RWPE2 (cell line): ENCODE measurements around the gene UPK3BL2.
"Not testable (repeated sequence)": the region's sequence is repeated elsewhere in the genome, so short reads cannot be mapped to it uniquely, and the experiment has no call there.

Experiments
- ATAC-seq: fragments of 200-7000 bp; cut with Tn5 transposase; 3 replicates; pipeline ENCODE4 v1.9.1; 2021; ENCODE audit warnings: low read depth
- DNase-seq: peaks from one replicate; pipeline ENCODE4 v3.0.0-alpha.2; 2020; ENCODE audit warnings: low spot score
- H3K27ac ChIP-seq: fragments of 450-650 bp; 2 replicates; pipeline ENCODE4 v1.5.1; 2017; ENCODE audit warnings: mild to moderate bottlenecking; ENCODE audit not compliant: poor library complexity, severe bottlenecking
- H3K27me3 ChIP-seq: fragments of 250-450 bp; sonication (Bioruptor Pico); 2 replicates; pipeline ENCODE4 v1.5.1; 2021; ENCODE audit warnings: mild to moderate bottlenecking, moderate library complexity; ENCODE audit not compliant: insufficient read depth, poor library complexity, severe bottlenecking
- H3K36me3 ChIP-seq: fragments of 250-450 bp; sonication (Bioruptor Pico); 2 replicates; pipeline ENCODE4 v1.5.1; 2020; ENCODE audit warnings: low read depth, mild to moderate bottlenecking, moderate library complexity
- H3K4me1 ChIP-seq: fragments of 250-450 bp; sonication (Bioruptor Pico); 2 replicates; pipeline ENCODE4 v1.5.1; 2021; ENCODE audit warnings: mild to moderate bottlenecking, moderate library complexity; ENCODE audit not compliant: insufficient read depth, poor library complexity, severe bottlenecking
- H3K4me3 ChIP-seq: fragments of 250-450 bp; sonication (Bioruptor Pico); 2 replicates; pipeline ENCODE4 v1.5.1; 2021; ENCODE audit warnings: mild to moderate bottlenecking, moderate library complexity; ENCODE audit not compliant: severe bottlenecking
- H3K9me3 ChIP-seq: fragments of 250-450 bp; sonication (Bioruptor Pico); 2 replicates; pipeline ENCODE4 v1.5.1; 2021; ENCODE audit warnings: mild to moderate bottlenecking, moderate library complexity; ENCODE audit not compliant: severe bottlenecking
- TF ChIP-seq, protein P1 (sequence below): fragments of 450-650 bp; IDR thresholded peaks from one replicate; pipeline ENCODE4 v1.5.1; 2017; ENCODE audit warnings: mild to moderate bottlenecking, moderate library complexity; ENCODE audit not compliant: poor library complexity, severe bottlenecking

The UPK3BL2 gene

DNA sequence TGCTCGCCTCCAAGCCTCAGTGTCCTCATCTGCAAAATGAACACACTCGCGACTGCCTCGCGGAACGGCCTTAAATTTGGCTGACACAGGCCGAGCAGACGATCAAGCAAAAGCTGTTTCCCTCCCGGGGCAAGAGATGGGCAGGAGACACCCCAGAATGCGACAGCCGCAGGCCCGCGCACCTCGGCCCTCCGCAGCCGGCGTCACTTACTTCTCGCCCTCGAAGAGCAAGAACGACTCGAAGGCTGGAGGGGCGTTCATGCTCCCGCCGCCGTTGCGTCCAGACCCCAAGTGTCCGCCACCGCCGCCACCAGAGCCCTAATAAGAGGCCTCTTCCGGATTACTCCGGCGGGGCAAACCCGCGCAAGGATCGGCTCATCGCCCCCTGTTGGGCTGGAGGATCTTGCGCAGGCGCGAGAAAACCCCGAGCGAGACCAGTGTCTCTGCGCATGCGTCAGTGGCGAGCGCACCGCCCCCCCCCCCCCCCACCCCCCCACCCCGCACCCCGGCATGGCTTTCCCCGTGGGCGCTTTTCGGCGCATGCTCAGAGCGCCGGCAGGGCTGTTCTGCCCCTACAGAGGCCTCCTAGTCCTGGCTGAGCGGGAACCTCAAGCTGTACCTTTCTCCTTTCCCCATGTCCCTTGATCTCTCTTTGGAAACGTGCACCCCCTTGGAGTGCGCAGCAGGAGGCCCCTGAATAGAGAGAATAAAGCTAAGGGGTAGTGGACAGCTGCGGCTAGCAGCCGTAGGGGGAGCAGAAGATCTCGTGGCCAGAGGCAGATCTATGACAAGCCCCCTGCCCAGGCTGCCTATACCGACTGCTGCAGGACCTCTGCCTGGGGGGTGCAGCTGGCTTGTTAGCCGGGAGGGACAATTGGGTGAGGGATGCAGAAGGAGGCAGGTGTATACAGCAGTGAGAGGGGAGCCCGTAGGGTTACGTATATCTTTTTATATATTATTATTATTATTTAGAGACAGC lies 29.1 kb upstream of the UPK3BL2 start, which contains the start of gene POLR2J3:
Gene POLR2J3, minus strand, starts transcription at position 323 of the 979 bp plus-strand sequence. Its CDS starts 62 bp downstream, at position 261.
- H3K27ac ChIP-seq, H3K4me1 ChIP-seq, H3K36me3 ChIP-seq, H3K27me3 ChIP-seq, H3K9me3 ChIP-seq: not testable (repeated sequence)
- peak; percentile 83 for DNase-seq
- peak within 1 kb of the TSS; percentile 85 for H3K4me3 ChIP-seq
- TF ChIP-seq, protein P1, sequence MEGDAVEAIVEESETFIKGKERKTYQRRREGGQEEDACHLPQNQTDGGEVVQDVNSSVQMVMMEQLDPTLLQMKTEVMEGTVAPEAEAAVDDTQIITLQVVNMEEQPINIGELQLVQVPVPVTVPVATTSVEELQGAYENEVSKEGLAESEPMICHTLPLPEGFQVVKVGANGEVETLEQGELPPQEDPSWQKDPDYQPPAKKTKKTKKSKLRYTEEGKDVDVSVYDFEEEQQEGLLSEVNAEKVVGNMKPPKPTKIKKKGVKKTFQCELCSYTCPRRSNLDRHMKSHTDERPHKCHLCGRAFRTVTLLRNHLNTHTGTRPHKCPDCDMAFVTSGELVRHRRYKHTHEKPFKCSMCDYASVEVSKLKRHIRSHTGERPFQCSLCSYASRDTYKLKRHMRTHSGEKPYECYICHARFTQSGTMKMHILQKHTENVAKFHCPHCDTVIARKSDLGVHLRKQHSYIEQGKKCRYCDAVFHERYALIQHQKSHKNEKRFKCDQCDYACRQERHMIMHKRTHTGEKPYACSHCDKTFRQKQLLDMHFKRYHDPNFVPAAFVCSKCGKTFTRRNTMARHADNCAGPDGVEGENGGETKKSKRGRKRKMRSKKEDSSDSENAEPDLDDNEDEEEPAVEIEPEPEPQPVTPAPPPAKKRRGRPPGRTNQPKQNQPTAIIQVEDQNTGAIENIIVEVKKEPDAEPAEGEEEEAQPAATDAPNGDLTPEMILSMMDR, result peak; percentile 29
- peak; percentile 87 for ATAC-seq

DNA sequence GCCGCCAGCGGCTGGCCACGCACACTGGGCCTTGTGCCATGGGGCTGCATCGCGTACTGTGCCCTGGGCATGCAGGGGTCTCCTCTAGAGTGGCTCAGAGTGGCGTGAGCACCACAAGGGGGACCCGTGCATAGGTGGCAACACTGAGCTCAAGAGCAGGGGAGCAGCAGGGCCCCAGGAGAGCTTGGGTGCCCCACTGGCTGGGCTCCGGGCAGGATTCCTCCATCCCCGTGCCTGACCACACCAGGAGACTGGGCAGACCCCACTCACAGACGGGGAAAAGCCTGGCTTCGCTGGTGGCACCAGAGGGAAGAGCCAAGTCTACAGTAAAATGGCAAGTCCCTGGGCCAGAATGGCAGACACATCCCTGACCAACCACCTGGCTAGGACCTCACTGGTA lies 25.1 kb upstream of the UPK3BL2 start:
- not testable (repeated sequence) for H3K27ac ChIP-seq, H3K9me3 ChIP-seq, H3K27me3 ChIP-seq, H3K4me3 ChIP-seq, DNase-seq, ATAC-seq, H3K4me1 ChIP-seq, H3K36me3 ChIP-seq

DNA sequence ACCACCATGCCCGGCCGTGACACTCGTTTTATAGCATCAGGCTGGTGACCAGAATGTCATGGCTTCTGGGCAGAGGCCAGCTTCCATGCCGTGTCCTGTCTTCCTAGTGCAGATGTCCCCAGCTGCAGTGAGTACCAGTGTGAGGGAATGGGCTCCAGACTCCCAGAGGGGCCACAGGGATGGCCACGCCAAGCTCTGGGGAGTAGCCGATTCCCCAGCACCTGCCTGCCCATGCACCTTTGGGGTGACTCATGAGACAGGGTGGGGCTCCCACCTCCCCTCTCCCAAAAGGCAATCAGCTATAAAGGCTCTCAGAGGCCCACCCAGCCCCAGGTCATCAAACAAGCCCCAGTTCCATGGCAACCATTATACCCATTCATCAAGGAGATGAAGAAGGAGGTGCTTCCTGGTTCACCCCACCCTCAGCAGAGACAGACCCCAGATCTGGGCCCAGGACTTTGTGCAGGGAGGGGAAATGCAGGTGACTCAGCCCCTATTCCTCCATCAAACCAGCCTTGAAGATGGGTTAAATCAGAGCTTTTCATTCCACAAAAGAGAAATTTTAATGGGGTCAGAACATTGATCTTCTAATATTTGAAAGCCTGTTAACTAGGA lies 7.4 kb upstream of the UPK3BL2 start, which contains the start of gene SPDYE2:
Gene SPDYE2, plus strand, starts transcription at position 419 of the 615 bp plus-strand sequence. CDS start 2,030 bp downstream, outside the sequence.
- H3K36me3 ChIP-seq, DNase-seq, H3K27me3 ChIP-seq, H3K4me1 ChIP-seq, H3K4me3 ChIP-seq, H3K27ac ChIP-seq, H3K9me3 ChIP-seq, ATAC-seq: not testable (repeated sequence)

DNA sequence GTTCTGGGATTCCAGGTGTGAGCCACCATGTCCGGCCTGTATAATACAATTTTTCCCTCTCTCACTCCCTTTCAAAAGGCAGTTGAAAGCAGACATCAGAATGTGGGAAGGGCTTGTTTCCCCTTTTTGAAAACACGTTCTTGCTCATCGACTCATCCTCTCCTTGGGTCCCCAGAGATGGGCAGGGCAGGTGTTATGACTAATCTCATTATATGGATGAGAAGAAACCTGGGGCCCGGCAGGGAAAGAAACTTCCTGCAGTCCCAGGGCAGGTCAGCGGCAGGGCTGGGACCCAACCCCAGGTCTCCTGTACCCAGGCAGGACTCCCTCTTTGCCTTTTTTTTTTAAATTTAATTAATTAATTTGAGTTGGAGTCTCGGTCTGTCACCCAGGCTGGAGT lies 2.9 kb upstream of the UPK3BL2 start:
- ATAC-seq, result peak; percentile 93
- not testable (repeated sequence) for H3K4me1 ChIP-seq, H3K36me3 ChIP-seq, H3K4me3 ChIP-seq, H3K9me3 ChIP-seq, H3K27ac ChIP-seq, H3K27me3 ChIP-seq
- peak; percentile 70 for DNase-seq

DNA sequence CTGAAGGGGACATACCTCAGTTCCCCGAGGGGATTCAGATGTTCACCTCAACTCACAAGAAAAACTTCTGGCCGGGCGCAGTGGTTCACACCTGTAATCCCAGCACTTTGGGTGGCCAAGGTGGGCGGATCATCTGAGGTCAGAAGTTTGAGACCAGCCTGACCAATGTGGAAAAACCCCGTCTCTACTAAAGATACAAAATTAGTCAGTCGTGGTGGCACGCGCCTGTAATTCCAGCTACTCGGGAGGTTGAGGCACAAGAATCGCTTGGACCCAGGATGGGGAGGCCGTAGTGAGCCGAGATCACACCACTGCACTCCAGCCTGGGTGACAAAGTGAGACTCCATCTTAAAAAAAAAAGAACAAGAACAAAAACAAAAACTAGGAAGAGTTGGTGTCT lies 1.8 kb upstream of the UPK3BL2 start:
- not testable (repeated sequence) for H3K9me3 ChIP-seq, H3K4me3 ChIP-seq, H3K27ac ChIP-seq, H3K36me3 ChIP-seq, DNase-seq, H3K27me3 ChIP-seq, ATAC-seq, H3K4me1 ChIP-seq

DNA sequence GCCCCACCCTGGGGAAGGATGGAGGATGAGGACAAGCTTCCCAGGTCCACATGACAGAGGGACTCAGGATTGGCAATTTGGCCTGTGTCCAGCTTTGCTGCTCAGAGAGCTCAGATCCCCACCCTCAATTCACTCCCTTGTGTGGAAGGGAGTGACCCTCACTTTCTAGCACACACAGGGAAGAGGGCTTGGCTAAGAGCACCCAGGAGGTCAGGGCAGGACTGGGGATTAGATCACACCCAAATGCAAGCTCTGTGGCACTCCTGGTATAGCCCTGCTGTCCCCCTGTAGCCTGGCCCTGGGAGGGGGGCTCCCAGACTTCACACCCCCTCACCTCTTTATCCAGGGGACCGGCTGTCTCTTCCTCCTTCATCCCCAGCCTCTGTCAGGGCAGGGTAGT lies 876 bp upstream of the UPK3BL2 start:
- not testable (repeated sequence) for H3K36me3 ChIP-seq, H3K4me1 ChIP-seq, H3K9me3 ChIP-seq, DNase-seq, H3K27ac ChIP-seq, H3K27me3 ChIP-seq, H3K4me3 ChIP-seq, ATAC-seq

DNA sequence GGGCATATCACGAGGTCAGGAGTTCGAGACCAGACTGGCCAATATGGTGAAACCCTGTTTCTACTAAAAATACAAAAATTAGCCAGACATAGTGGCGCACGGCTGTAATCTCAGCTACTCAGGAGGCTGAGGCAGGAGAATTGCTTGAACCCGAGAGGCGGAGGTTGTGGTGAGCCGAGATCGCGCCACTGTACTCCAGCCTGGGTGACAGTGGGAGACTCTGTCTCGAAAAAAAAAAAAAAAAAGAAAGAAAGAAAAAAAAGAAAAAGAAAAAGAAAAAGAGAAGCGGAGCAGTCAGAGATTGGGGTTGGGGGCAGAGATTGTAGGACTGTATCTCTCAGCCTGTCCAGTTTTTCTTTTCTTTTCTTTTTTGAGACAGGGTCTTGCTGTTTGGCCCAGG lies 725 bp downstream of the UPK3BL2 start:
- not testable (repeated sequence) for H3K27me3 ChIP-seq, H3K4me3 ChIP-seq, ATAC-seq, H3K36me3 ChIP-seq, DNase-seq, H3K4me1 ChIP-seq, H3K27ac ChIP-seq, H3K9me3 ChIP-seq

DNA sequence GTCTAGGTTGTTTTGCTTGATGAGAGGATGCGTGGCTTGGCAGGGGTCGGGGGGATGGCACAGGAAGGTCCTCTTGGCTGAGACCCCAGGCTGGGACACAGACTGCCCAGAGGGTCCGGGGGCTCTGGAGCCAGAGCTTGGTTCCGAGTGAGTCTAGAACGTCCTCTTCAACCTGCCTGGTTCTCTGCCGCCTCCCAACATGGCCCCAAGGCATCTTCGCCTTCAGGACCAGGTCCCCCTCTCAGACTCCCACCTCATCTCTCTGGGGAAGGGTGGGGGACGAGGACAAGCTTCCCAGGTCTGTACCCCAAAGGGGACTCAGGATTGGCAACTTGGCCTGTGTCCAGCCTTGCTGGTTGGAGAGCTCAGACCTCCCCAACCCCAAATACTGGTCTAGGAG lies 1.4 kb downstream of the UPK3BL2 start:
- DNase-seq, result peak; percentile 27

DNA sequence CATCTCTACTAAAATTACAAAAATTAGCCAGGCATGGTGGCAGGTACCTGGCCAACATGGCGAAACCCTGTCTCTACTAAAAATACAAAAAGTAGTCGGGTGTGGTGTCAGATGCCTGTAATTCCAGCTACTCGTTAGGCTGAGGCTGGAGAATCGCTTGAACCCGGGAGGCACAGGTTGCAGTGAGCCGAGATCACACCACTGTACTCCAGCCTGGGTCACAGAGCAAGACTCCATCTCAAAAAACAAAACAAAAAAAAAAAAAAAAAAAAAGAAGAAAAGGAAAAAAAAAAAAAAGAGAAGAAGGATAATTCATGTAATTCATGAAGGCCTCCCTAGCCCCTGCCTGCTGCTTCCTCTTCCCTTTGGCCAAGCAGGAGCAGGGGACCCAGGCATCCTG lies 2.9 kb downstream of the UPK3BL2 start:
- not testable (repeated sequence) for H3K27me3 ChIP-seq, H3K9me3 ChIP-seq, H3K36me3 ChIP-seq, ATAC-seq, H3K4me1 ChIP-seq, DNase-seq, H3K4me3 ChIP-seq, H3K27ac ChIP-seq

More for the DNA sequence above, 1.4 kb downstream of the UPK3BL2 start:
- not testable (repeated sequence) for H3K4me3 ChIP-seq, H3K36me3 ChIP-seq, H3K27ac ChIP-seq, H3K27me3 ChIP-seq, ATAC-seq, H3K4me1 ChIP-seq, H3K9me3 ChIP-seq

DNA sequence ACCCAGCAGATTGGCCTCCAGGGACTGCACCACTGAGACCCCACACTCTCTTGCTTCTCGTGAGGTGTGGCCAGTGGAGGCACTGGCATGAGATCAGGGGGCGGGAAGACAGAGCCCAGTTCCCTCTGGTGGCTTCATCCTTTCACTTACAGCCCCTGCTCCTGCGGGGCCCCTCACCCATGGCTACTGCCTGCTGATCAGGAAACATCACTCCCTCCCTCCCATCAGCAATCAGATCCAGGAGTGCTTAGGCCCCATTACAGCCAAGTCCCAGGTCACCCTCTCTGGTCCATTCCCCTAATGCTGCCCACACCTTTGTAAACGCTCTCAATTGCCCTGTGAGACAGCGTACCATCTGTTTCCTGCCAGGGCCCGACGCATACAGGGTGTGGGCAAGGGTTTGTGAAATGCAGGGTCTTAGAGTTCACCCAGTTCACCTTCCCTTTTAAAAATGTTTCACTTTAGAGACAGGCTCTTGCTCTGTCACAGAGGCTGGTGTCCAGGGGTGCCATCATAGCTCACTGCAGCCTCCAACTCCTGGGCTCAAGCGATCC lies 8.4 kb downstream of the UPK3BL2 start:
- not testable (repeated sequence) for H3K4me3 ChIP-seq, H3K27ac ChIP-seq, ATAC-seq, H3K4me1 ChIP-seq, H3K27me3 ChIP-seq, H3K36me3 ChIP-seq, DNase-seq, H3K9me3 ChIP-seq
